ENCODE measurements around the gene SKIC8.

- TF ChIP-seq CTCF (IDR thresholded peaks at IDR 0.05; ENCODE audit: insufficient read depth, low read depth, low read length) (no peak), EZH2 (IDR thresholded peaks at IDR 0.05; ENCODE audit: insufficient read depth, low read length) (no peak)
Observed at GRCh38 chr15:78321041-78321570, 21.7 kb upstream of the SKIC8 start.

All from astrocyte (in vitro differentiated cells and primary cell).